GM19463 (cell line): ENCODE results near the gene SYNJ2.

Experiments
- ATAC-seq: cut with Tn5 transposase; IDR thresholded peaks from one replicate; pipeline ENCODE4 v1.9.1; 2021; ENCODE audit warnings: mild to moderate bottlenecking, moderate library complexity; ENCODE audit not compliant: unreplicated experiment

SYNJ2 gene

GRCh38 chr6:158053377-158054313 lies 72.0 kb downstream of the SYNJ2 start:
- no peak for ATAC-seq

- no peak for ATAC-seq
Observed at GRCh38 chr6:158056355-158056754, 74.7 kb downstream of the SYNJ2 start.

GRCh38 chr6:158056804-158057203 lies 75.1 kb downstream of the SYNJ2 start:
- no peak for ATAC-seq

- ATAC-seq = no peak
Observed at GRCh38 chr6:158057213-158057987, 75.7 kb downstream of the SYNJ2 start.

GRCh38 chr6:158058171-158058651 lies 76.5 kb downstream of the SYNJ2 start:
- no peak for ATAC-seq

GRCh38 chr6:158059108-158059507 lies 77.4 kb downstream of the SYNJ2 start:
- ATAC-seq = no peak

- ATAC-seq = no peak
Observed at GRCh38 chr6:158060455-158061360, 79.0 kb downstream of the SYNJ2 start.

- ATAC-seq = no peak
Observed at GRCh38 chr6:158061361-158061708, 79.7 kb downstream of the SYNJ2 start.

GRCh38 chr6:158061709-158062461 lies 80.2 kb downstream of the SYNJ2 start:
- ATAC-seq = no peak

- ATAC-seq = no peak
Observed at GRCh38 chr6:158063736-158064135, 82.1 kb downstream of the SYNJ2 start.

GRCh38 chr6:158064725-158065251 lies 83.1 kb downstream of the SYNJ2 start:
- ATAC-seq = no peak

- no peak for ATAC-seq
Observed at GRCh38 chr6:158066136-158066781, 84.6 kb downstream of the SYNJ2 start.

GRCh38 chr6:158067436-158068015 lies 85.9 kb downstream of the SYNJ2 start:
- no peak for ATAC-seq

- ATAC-seq = no peak
Observed at GRCh38 chr6:158068156-158068892, 86.7 kb downstream of the SYNJ2 start.

- ATAC-seq = no peak
Observed at GRCh38 chr6:158068893-158069799, 87.5 kb downstream of the SYNJ2 start.

- no peak for ATAC-seq
Observed at GRCh38 chr6:158069800-158070195, 88.1 kb downstream of the SYNJ2 start.

GRCh38 chr6:158070513-158070912 lies 88.8 kb downstream of the SYNJ2 start:
- ATAC-seq = no peak
